Kidney (tissue), 14 donors: ENCODE data around the gene RNASE13. TPM values are rescaled to one million over a fixed set of nuclear protein-coding genes. Genes with fewer than 3 reads are reported as not detected.

Source experiments
- DNase-seq, 5 donors: peaks; one replicate each; pipeline ENCODE4 v3.0.0-alpha.2; 2013 to 2020
- FAIRE-seq: peaks from 2 replicates; lab custom pipeline; 2012; peaks lifted over from hg19 to GRCh38; lab: Jason Lieb, UNC
- H3K27ac ChIP-seq, 2 donors: one replicate each; pipeline ENCODE4 v1.7.0; 2013; ENCODE audit warnings: low read depth in 2 of 2, low read length in 2 of 2, inconsistent platforms in 1 of 2
- H3K27me3 ChIP-seq: one replicate; pipeline ENCODE4 v1.7.1; 2013; ENCODE audit warnings: low read length, inconsistent platforms; ENCODE audit not compliant: control insufficient read depth, insufficient read depth
- H3K36me3 ChIP-seq, 3 donors: one replicate each; pipeline versions ENCODE4 v1.7.0 to v1.7.1; 2013; ENCODE audit warnings: low read length in 3 of 3, control low read depth in 1 of 3, inconsistent platforms in 1 of 3; ENCODE audit not compliant: insufficient read depth in 3 of 3, control insufficient read depth in 2 of 3
- H3K4me1 ChIP-seq, 3 donors: one replicate each; pipeline versions ENCODE4 v1.7.0 to v1.7.1; 2013; ENCODE audit warnings: low read length in 3 of 3, inconsistent platforms in 1 of 3, low read depth in 1 of 3; ENCODE audit not compliant: control insufficient read depth in 2 of 3, insufficient read depth in 2 of 3
- H3K4me3 ChIP-seq, 3 donors: one replicate each; pipeline versions ENCODE4 v1.7.0 to v1.8.1; 2013; ENCODE audit warnings: low read length in 3 of 3, control low read depth in 1 of 3, inconsistent platforms in 1 of 3
- H3K9ac ChIP-seq, 3 donors: one replicate each; pipeline versions ENCODE4 v1.7.0 to v1.7.1; 2013; ENCODE audit warnings: low read length in 3 of 3, control low read depth in 1 of 3, inconsistent platforms in 1 of 3
- H3K9me3 ChIP-seq, 3 donors: one replicate each; pipeline versions ENCODE4 v1.7.0 to v1.7.1; 2013; ENCODE audit warnings: low read length in 3 of 3, control low read depth in 1 of 3, inconsistent platforms in 1 of 3; ENCODE audit not compliant: control insufficient read depth in 2 of 3, insufficient read depth in 1 of 3
- CTCF ChIP-seq: IDR thresholded peaks from 3 replicates; pipeline ENCODE4 v1.5.1; 2012; ENCODE audit warnings: mild to moderate bottlenecking, moderate library complexity, borderline replicate concordance; ENCODE audit not compliant: insufficient read depth; ENCODE audit errors: extremely low read depth
- intact Hi-C: fragments of 100-400 bp; cut with DNase I; formaldehyde crosslinking; loops from one replicate; pipeline ENCODE4 v1.11.1; 2022
- polyA plus RNA-seq: library from polyadenylated mRNA; stranded (reverse); fragments of 350-450 nt; fragmentation: Illumina TruSeq; extraction: RNeasy Lipid Tissue Mini Kit (QIAGEN cat#74804); gene quantifications from one replicate; pipeline ENCODE4 v1.2.3, GENCODE V29; 2014; ENCODE audit warnings: low read depth, low replicate concordance; ENCODE audit not compliant: insufficient read depth
- total RNA-seq: library from RNA; stranded (reverse); fragmentation: NEBNext Ultra II Directional; extraction: Animal tissue kit (Norgen Biotek cat#: 25700); gene quantifications from one replicate; pipeline ENCODE4 v1.2.1, GENCODE V29; 2021
- donor health status: control.
- donor health status: control.
- donor health status: control.
- donor health status: control.
- donor health status: control.
- donor health status: DM: yes; HTN: yes; CAD: no.
- donor health status: Normal renal cell carcinoma (clear cell type).

The RNASE13 gene
- total and polyA plus RNA-seq, 2 donors from 2014 or later, result not detected

GRCh38 chr14:21075719-21076437, 41.3 kb upstream of the RNASE13 start:
- intact Hi-C loops, result no loop called here

GRCh38 chr14:21074398-21075272, 40.0 kb upstream of the RNASE13 start:
- H3K27ac ChIP-seq, result no peak overlapping the region
- DNase-seq (no peak), FAIRE-seq (no peak)
- H3K36me3 ChIP-seq, result peaks cover 21 to 40% (median 29%) of the 10 kb centered on the region in 3 donors
- no peak overlapping the region for H3K9ac ChIP-seq
- H3K4me1 ChIP-seq, result peaks cover 0 to 6% (median under 1%) of the 10 kb centered on the region in 3 donors
- H3K27me3 ChIP-seq, result no peaks in the 10 kb centered on the region
- intact Hi-C loops, result no loop called here
- H3K4me3 ChIP-seq, result no peak overlapping the region
- no peaks in the 10 kb centered on the region for H3K9me3 ChIP-seq
- no peak for TF ChIP-seq CTCF

More at GRCh38 chr14:21075719-21076437, 41.3 kb upstream of the RNASE13 start:
- no peak for TF ChIP-seq CTCF
- Histone ChIP-seq H3K9ac (no peak overlapping the region), H3K4me1 (peaks cover 0 to 6% (median 0%) of the 10 kb centered on the region in 3 donors), H3K4me3 (no peak overlapping the region), H3K36me3 (peaks cover 23 to 48% (median 29%) of the 10 kb centered on the region in 3 donors), H3K9me3 (no peaks in the 10 kb centered on the region), H3K27ac (no peak overlapping the region), H3K27me3 (no peaks in the 10 kb centered on the region)
- FAIRE-seq (no peak), DNase-seq (no peak)

- H3K9ac ChIP-seq, result no peak overlapping the region
- intact Hi-C loops, result no loop called here
- DNase-seq (no peak), FAIRE-seq (no peak)
- peaks cover 15 to 33% (median 29%) of the 10 kb centered on the region in 3 donors for H3K36me3 ChIP-seq
- no peaks in the 10 kb centered on the region for H3K27me3 ChIP-seq
- H3K27ac ChIP-seq, result no peak overlapping the region
- no peak overlapping the region for H3K4me3 ChIP-seq
- no peaks in the 10 kb centered on the region for H3K9me3 ChIP-seq
- TF ChIP-seq CTCF, result no peak
- H3K4me1 ChIP-seq, result peaks cover 6 to 8% (median 7%) of the 10 kb centered on the region in 3 donors
Observed at GRCh38 chr14:21073921-21074320, 39.3 kb upstream of the RNASE13 start.
